GM19043 (cell line): ENCODE data around the gene MTERF2.
A peak's percentile ranks its signal among the peaks of the same experiment; 100 is the strongest.

ENCODE experiments used
- ATAC-seq: cut with Tn5 transposase; IDR thresholded peaks from one replicate; pipeline ENCODE4 v1.9.1; 2021; ENCODE audit warnings: low read depth; ENCODE audit not compliant: unreplicated experiment

MTERF2 gene

GRCh38 chr12:106994579-106995220, 7.8 kb upstream of the MTERF2 start:
- ATAC-seq = no peak

GRCh38 chr12:106987846-106988245, 900 bp upstream of the MTERF2 start:
- ATAC-seq = no peak

GRCh38 chr12:106986135-106986534, 811 bp downstream of the MTERF2 start:
- ATAC-seq = no peak

- ATAC-seq = no peak
Observed at GRCh38 chr12:106985479-106985878, 1.5 kb downstream of the MTERF2 start.

GRCh38 chr12:106984588-106985137, 2.3 kb downstream of the MTERF2 start:
- no peak for ATAC-seq

GRCh38 chr12:106982229-106982628, 4.7 kb downstream of the MTERF2 start:
- no peak for ATAC-seq

GRCh38 chr12:106981788-106982187, 5.2 kb downstream of the MTERF2 start:
- no peak for ATAC-seq

- ATAC-seq = no peak
Observed at GRCh38 chr12:106980944-106981343, 6.0 kb downstream of the MTERF2 start.

GRCh38 chr12:106978035-106978800, 8.7 kb downstream of the MTERF2 start:
- ATAC-seq = no peak

- no peak for ATAC-seq
Observed at GRCh38 chr12:106976668-106977067, 10.3 kb downstream of the MTERF2 start.

GRCh38 chr12:106975993-106976658, 10.8 kb downstream of the MTERF2 start:
- no peak for ATAC-seq

- ATAC-seq = no peak
Observed at GRCh38 chr12:106975098-106975497, 11.8 kb downstream of the MTERF2 start.

GRCh38 chr12:106974511-106974910, 12.4 kb downstream of the MTERF2 start:
- peak; percentile 95 for ATAC-seq

- no peak for ATAC-seq
Observed at GRCh38 chr12:106973545-106973944, 13.4 kb downstream of the MTERF2 start.

- ATAC-seq = no peak
Observed at GRCh38 chr12:106971065-106971464, 15.9 kb downstream of the MTERF2 start.

GRCh38 chr12:106964526-106964925, 22.4 kb downstream of the MTERF2 start:
- no peak for ATAC-seq

- ATAC-seq = no peak
Observed at GRCh38 chr12:106962286-106962685, 24.7 kb downstream of the MTERF2 start.

- ATAC-seq = no peak
Observed at GRCh38 chr12:106960443-106960842, 26.5 kb downstream of the MTERF2 start.

- ATAC-seq = no peak
Observed at GRCh38 chr12:106957583-106957982, 29.4 kb downstream of the MTERF2 start.

- peak; percentile 23 for ATAC-seq
Observed at GRCh38 chr12:106956048-106956578, 30.8 kb downstream of the MTERF2 start.
